ENCODE measurements around the gene TMEM37.

Gene TMEM37

DNA sequence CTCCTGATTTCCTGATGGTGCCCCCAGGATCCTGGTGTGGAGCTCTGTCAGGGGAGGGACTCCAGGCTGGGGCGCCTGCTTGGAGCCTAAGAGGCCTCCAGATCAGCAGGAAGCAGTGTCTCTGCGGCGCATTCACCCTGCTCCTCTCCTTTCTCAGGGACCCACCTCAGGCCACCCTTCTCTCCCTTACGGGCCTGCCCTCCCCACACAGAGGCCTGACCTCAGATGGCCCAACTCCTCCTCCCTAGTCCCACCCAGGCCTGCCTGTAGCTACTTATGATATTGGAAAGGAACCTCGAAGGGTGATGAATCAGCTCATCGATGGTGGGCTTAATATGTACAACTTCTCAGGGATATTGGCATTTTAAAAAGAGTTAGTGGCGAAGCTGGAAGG lies 10.6 kb downstream of the TMEM37 start:
- DNase-seq (ENCODE audit: low read depth): no peak
- H3K4me3 ChIP-seq (ENCODE audit: low read depth, low read length): no peak overlapping the region
- TF ChIP-seq, protein P1, sequence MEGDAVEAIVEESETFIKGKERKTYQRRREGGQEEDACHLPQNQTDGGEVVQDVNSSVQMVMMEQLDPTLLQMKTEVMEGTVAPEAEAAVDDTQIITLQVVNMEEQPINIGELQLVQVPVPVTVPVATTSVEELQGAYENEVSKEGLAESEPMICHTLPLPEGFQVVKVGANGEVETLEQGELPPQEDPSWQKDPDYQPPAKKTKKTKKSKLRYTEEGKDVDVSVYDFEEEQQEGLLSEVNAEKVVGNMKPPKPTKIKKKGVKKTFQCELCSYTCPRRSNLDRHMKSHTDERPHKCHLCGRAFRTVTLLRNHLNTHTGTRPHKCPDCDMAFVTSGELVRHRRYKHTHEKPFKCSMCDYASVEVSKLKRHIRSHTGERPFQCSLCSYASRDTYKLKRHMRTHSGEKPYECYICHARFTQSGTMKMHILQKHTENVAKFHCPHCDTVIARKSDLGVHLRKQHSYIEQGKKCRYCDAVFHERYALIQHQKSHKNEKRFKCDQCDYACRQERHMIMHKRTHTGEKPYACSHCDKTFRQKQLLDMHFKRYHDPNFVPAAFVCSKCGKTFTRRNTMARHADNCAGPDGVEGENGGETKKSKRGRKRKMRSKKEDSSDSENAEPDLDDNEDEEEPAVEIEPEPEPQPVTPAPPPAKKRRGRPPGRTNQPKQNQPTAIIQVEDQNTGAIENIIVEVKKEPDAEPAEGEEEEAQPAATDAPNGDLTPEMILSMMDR (IDR thresholded peaks at IDR 0.05; ENCODE audit: control insufficient read depth, extremely low read depth, insufficient read depth): no peak

DNA sequence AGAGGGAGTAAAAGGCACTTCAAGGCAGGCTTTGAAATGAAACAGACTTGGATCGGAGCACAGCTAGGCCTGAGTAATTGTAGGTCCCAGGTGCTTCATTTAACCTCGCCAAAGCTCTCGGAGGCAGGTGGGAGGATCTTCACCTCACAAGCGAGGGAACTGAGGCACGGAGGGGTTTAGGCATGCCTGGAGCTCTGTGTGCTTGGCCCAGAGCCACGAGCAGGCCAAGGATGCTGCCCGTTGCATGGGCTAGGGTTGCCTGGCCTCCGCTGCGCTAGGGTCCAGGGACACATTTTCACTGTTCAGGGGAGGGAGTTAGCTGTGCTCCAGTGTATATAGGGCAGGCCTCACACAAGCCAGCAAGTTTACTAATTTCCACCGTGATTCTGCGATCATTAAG lies 11.2 kb downstream of the TMEM37 start:
- no peak overlapping the region for H3K4me3 ChIP-seq (ENCODE audit: low read depth, low read length)
- TF ChIP-seq, protein P1 (IDR thresholded peaks at IDR 0.05; ENCODE audit: control insufficient read depth, extremely low read depth, insufficient read depth): no peak

GRCh38 chr2:119446037-119446436 lies 14.4 kb downstream of the TMEM37 start:
- no peak for DNase-seq (ENCODE audit: low read depth)

More for the DNA sequence above, 11.2 kb downstream of the TMEM37 start:
- DNase-seq (ENCODE audit: low read depth): no peak

GRCh38 chr2:119448427-119449141 lies 16.9 kb downstream of the TMEM37 start:
- no peak overlapping the region for H3K4me3 ChIP-seq (ENCODE audit: low read depth, low read length)
- TF ChIP-seq, protein P1 (IDR thresholded peaks at IDR 0.05; ENCODE audit: control insufficient read depth, extremely low read depth, insufficient read depth): no peak
- DNase-seq (ENCODE audit: low read depth): no peak

More at GRCh38 chr2:119446037-119446436, 14.4 kb downstream of the TMEM37 start:
- H3K4me3 ChIP-seq (ENCODE audit: low read depth, low read length): no peak overlapping the region
- TF ChIP-seq, protein P1 (IDR thresholded peaks at IDR 0.05; ENCODE audit: control insufficient read depth, extremely low read depth, insufficient read depth): no peak

GRCh38 chr2:119449521-119449920 lies 17.9 kb downstream of the TMEM37 start:
- DNase-seq (ENCODE audit: low read depth): no peak
- no peak overlapping the region for H3K4me3 ChIP-seq (ENCODE audit: low read depth, low read length)
- TF ChIP-seq, protein P1 (IDR thresholded peaks at IDR 0.05; ENCODE audit: control insufficient read depth, extremely low read depth, insufficient read depth): no peak

- H3K4me3 ChIP-seq (ENCODE audit: low read depth, low read length): no peak overlapping the region
- TF ChIP-seq, protein P1 (IDR thresholded peaks at IDR 0.05; ENCODE audit: control insufficient read depth, extremely low read depth, insufficient read depth): no peak
- DNase-seq (ENCODE audit: low read depth): no peak
Observed at GRCh38 chr2:119451336-119452050, 19.8 kb downstream of the TMEM37 start.

Measured in LNCaP clone FGC (cell line).